Body of pancreas (tissue), 4 donors: ENCODE results near the gene MPND.

Experiments used
- CTCF ChIP-seq, 7 experiments: fragments of 450-650 bp in 4 of 7; fragments of 200-600 bp in 3 of 7; sonication (generic) in 3 of 7; IDR thresholded peaks; one replicate each; pipeline ENCODE4 v1.5.1; 2016 to 2019; ENCODE audit warnings: antibody characterized with exemption in 7 of 7
- POLR2A ChIP-seq, 3 donors: fragments of 450-650 bp; IDR thresholded peaks; one replicate each; pipeline ENCODE4 v1.6.1; 2016; ENCODE audit warnings: antibody characterized with exemption in 3 of 3, mild to moderate bottlenecking in 2 of 3

GRCh38 chr19:4326837-4327251, 16.5 kb upstream of the MPND start:
- TF ChIP-seq POLR2A (IDR thresholded peaks at IDR 0.05), result no peak
- TF ChIP-seq CTCF (IDR thresholded peaks at IDR 0.05), result no peak
